Colonic mucosa (tissue), 4 donors: ENCODE results near the gene RETREG1. TPM values are rescaled to one million over a fixed set of nuclear protein-coding genes. Genes with fewer than 3 reads are reported as not detected.

Experiments
- DNase-seq: peaks from one replicate; pipeline ENCODE4 v3.0.0-alpha.2; 2020
- H3K27ac ChIP-seq: fragments of 200-600 bp; one replicate; pipeline ENCODE4 v1.8.0; 2021
- H3K27me3 ChIP-seq: fragments of 200-600 bp; one replicate; pipeline ENCODE4 v1.8.0; 2021
- H3K36me3 ChIP-seq: fragments of 200-600 bp; one replicate; pipeline ENCODE4 v1.8.0; 2021
- H3K4me1 ChIP-seq: fragments of 200-600 bp; one replicate; pipeline ENCODE4 v1.8.0; 2021; ENCODE audit warnings: mild to moderate bottlenecking
- H3K4me3 ChIP-seq: fragments of 200-600 bp; one replicate; pipeline ENCODE4 v1.8.0; 2021
- H3K9ac ChIP-seq, 2 donors: one replicate each; pipeline ENCODE4 v1.7.0; 2013; ENCODE audit warnings: control low read depth in 2 of 2, low read depth in 2 of 2, low read length in 2 of 2
- H3K9me3 ChIP-seq: fragments of 200-600 bp; one replicate; pipeline ENCODE4 v1.8.0; 2021
- intact Hi-C: fragments of 100-400 bp; cut with DNase I; formaldehyde crosslinking; loops from one replicate; pipeline ENCODE4 v1.14.1; 2022
- total RNA-seq, 2 donors: library from RNA; stranded (reverse); fragmentation: NEBNext Ultra II Directional in 1 of 2; extraction: Animal tissue kit (Norgen Biotek cat#: 25700) in 1 of 2; gene quantifications; one replicate each; pipeline ENCODE4 v1.2.1, GENCODE V29; 2021
- TF ChIP-seq, protein P1 (sequence below): fragments of 200-600 bp; IDR thresholded peaks from one replicate; pipeline ENCODE4 v1.8.0; 2022; ENCODE audit warnings: antibody characterized with exemption, mild to moderate bottlenecking
- donor health status: healthy.
- donor health status: DM: no; HTN: no; CAD: no.
- donor health status: DM: no; HTN: no; CAD: no.

Gene RETREG1
- total RNA-seq, 2 donors from 2014 or later, result 49.9 to 56.8 TPM

DNA sequence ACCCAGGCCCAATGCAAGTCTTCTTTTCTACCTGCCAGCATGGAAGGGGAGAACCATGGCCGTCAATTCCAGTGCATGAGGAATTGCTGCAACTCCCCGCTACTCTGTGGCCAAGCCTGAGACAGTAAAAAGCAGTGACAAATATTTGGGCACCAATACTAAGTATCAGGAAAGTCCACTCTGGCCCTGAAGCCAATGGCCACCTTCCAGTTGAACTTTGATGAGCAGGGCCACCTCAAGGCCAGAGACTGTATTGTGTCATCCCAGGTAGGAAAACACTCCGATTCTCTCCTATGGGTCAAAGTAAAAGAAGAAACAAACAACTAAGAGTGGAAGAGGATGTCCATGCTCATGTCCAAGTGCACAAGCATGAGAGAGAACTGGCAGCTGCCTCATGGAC is 27.1 kb downstream of the RETREG1 start:
- TF ChIP-seq, protein P1, sequence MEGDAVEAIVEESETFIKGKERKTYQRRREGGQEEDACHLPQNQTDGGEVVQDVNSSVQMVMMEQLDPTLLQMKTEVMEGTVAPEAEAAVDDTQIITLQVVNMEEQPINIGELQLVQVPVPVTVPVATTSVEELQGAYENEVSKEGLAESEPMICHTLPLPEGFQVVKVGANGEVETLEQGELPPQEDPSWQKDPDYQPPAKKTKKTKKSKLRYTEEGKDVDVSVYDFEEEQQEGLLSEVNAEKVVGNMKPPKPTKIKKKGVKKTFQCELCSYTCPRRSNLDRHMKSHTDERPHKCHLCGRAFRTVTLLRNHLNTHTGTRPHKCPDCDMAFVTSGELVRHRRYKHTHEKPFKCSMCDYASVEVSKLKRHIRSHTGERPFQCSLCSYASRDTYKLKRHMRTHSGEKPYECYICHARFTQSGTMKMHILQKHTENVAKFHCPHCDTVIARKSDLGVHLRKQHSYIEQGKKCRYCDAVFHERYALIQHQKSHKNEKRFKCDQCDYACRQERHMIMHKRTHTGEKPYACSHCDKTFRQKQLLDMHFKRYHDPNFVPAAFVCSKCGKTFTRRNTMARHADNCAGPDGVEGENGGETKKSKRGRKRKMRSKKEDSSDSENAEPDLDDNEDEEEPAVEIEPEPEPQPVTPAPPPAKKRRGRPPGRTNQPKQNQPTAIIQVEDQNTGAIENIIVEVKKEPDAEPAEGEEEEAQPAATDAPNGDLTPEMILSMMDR, result no peak
- no peaks in the 10 kb centered on the region for H3K9me3 ChIP-seq
- no peaks in the 10 kb centered on the region for H3K27me3 ChIP-seq
- no peaks in the 10 kb centered on the region for H3K36me3 ChIP-seq
- no peaks in the 10 kb centered on the region for H3K4me1 ChIP-seq
- no peak for DNase-seq
- H3K9ac ChIP-seq, result no peak overlapping the region
- intact Hi-C loops, result no loop called here
- H3K27ac ChIP-seq, result no peak overlapping the region
- H3K4me3 ChIP-seq, result no peak overlapping the region

DNA sequence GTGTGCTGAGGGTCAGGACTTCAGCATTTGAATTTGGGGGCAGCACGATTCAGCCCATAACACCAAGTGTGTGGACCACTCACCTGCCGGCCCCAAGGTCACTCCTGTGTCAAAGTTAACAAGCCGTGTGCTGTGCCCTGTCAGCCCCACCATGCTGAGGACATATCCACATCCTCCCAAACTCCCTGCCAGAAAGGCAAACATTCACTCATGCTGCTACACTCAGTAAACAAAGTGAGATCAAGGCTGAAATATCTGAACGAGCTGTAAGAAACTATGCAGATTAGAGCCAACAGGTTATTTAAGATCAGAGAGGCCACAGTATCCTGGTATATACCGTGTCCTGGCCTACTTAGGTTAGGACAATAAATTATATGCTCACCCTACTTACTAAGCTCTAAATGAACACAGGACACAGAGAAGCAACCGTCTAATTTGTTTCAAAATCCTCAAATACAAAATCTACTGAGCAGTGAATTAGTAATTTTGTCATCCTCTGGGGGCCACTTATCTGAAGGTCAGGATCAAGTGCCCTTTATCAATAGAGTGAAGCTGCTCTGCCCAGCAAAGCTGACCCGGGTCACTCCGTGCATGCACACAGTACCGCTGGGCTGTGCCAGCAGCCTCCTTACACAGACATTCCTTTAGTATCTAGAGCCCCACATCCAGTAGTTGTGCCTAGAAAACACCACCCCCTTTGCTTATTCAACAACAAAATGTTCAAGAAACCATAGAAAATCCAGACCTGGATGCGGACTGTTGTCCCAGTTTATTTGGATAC is 28.2 kb downstream of the RETREG1 start:
- H3K4me3 ChIP-seq, result no peak overlapping the region
- TF ChIP-seq, protein P1, result no peak
- no peaks in the 10 kb centered on the region for H3K36me3 ChIP-seq
- H3K27ac ChIP-seq, result no peak overlapping the region
- no peak for DNase-seq
- intact Hi-C loops, result no loop called here
- no peaks in the 10 kb centered on the region for H3K4me1 ChIP-seq
- H3K9ac ChIP-seq, result no peak overlapping the region
- no peaks in the 10 kb centered on the region for H3K9me3 ChIP-seq
- H3K27me3 ChIP-seq, result no peaks in the 10 kb centered on the region

DNA sequence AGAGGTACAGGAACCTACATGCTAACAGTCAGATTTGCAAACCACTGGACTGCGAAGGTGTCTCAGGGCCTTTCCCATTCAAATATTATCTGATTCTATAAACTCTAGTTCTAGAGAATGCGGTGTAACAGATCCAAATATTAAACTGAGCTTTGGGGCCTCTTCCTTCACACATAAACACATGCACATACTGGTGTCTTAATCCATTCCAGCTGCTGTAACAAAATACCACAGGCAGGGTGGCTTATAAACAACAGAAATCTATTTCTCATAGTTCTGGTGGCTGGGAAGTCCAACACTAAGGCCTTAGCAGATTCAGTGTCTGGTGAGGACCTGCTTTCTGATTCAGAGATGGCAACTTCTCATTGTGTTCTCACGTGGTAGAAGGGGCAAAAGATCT is 30.2 kb downstream of the RETREG1 start:
- Histone ChIP-seq H3K27ac (no peak overlapping the region), H3K4me3 (no peak overlapping the region), H3K36me3 (no peaks in the 10 kb centered on the region), H3K27me3 (no peaks in the 10 kb centered on the region), H3K9me3 (no peaks in the 10 kb centered on the region), H3K9ac (no peak overlapping the region), H3K4me1 (no peaks in the 10 kb centered on the region)
- DNase-seq, result no peak
- intact Hi-C loops, result no loop called here
- TF ChIP-seq, protein P1, result no peak

DNA sequence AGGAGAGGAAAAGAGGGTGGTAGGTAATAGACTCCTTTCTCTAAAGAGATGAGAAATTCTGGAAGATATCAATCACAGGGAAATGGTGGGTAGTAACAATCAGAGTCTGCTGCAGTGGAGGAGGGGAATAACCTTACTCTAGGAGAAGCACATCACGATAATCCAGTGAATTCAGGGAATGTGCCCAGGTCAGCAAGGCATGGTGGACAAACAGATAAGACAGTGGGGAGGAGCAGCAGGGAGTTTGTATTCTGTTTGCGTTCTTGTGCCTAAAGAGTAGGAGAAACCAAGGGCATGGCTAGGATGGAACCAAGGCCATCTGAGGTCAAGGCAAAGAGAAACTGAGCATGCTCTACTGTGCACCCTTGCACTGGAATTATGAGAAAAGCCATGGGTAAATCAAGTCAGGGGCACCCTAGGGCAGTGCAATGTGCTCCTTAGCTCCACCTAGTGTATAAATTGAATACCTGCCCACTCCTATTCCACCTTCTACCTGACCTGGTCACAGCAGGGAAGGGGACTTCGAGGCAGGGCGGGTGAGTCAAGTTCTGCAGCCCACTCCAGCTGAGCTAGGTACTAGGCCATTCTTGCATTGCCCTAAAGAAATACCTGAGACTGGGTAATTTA is 31.6 kb downstream of the RETREG1 start:
- Histone ChIP-seq H3K4me3 (no peak overlapping the region), H3K9me3 (no peaks in the 10 kb centered on the region), H3K36me3 (no peaks in the 10 kb centered on the region), H3K4me1 (no peaks in the 10 kb centered on the region), H3K9ac (no peak overlapping the region), H3K27me3 (no peaks in the 10 kb centered on the region), H3K27ac (no peak overlapping the region)
- intact Hi-C loops, result no loop called here
- TF ChIP-seq, protein P1, result peak; percentile 32
- DNase-seq, result no peak

DNA sequence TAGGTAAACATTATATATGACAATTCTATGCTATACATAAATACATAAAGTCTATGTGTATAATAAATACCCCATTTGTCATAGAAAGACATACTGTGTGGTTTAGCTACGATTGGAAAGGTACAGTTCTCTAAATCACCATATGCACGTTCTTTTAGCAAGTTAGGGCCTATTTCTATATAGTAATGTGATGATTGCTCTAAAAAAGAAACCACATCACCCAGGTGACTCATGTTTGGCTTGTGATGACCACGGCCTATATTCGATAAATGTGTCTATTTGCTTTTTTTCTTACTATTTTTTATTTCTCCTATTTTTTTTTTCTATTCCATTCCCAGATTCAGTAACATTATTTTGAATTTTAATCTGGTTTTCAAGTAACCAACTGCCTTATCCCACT is 34.7 kb downstream of the RETREG1 start:
- Histone ChIP-seq H3K9ac (no peak overlapping the region), H3K36me3 (no peaks in the 10 kb centered on the region), H3K27ac (no peak overlapping the region), H3K9me3 (no peaks in the 10 kb centered on the region), H3K27me3 (no peaks in the 10 kb centered on the region), H3K4me1 (no peaks in the 10 kb centered on the region), H3K4me3 (no peak overlapping the region)
- intact Hi-C loops, result no loop called here
- TF ChIP-seq, protein P1, result no peak
- no peak for DNase-seq
